GM12878 (cell line): ENCODE measurements around the gene HDAC9. TPM values are rescaled to one million over a fixed set of nuclear protein-coding genes. Genes with fewer than 3 reads are reported as not detected.

Experiments used
- ATAC-seq: fragments of 200-7000 bp; cut with Tn5 transposase; 3 replicates; pipeline ENCODE4 v1.9.1; 2020; ENCODE audit warnings: mild to moderate bottlenecking, moderate library complexity
- BruUV-seq: library from RNA; stranded (reverse); fragments of 400-500 nt; replicated peaks from 2 replicates; lab custom pipeline; 2021; lab: Mats Ljungman, UMichigan
- CTCF ChIA-PET: fragments of 300-600 bp; sonication (Branson Sonifier 250); formaldehyde crosslinking; extraction: SDS; loops from one replicate; lab custom pipeline; 2021; ENCODE audit warnings: inconsistent platforms; lab: Yijun Ruan, JAX
- POLR2A ChIA-PET: fragments of 350-600 bp; formaldehyde crosslinking; extraction: SDS; loops from one replicate; lab custom pipeline; 2021; ENCODE audit warnings: inconsistent platforms; lab: Charles Lee
- RAD21 ChIA-PET: fragments of 300-600 bp; sonication (Branson Sonifier 250); formaldehyde crosslinking; loops from one replicate; lab custom pipeline; 2023; ENCODE audit warnings: antibody characterized with exemption; ENCODE audit not compliant: unreplicated experiment; lab: Charles Lee
- SMC1A ChIA-PET: fragments of 300-600 bp; sonication (Branson Sonifier 250); formaldehyde crosslinking; loops from one replicate; lab custom pipeline; 2023; ENCODE audit not compliant: unreplicated experiment, uncharacterized antibody; lab: Charles Lee
- DNase-seq: peaks from one replicate; pipeline ENCODE4 v3.0.0-alpha.2; 2011; ENCODE audit warnings: low read depth, low spot score
- FAIRE-seq: peaks from 3 replicates; lab custom pipeline; 2011; peaks lifted over from hg19 to GRCh38; lab: Jason Lieb, UNC
- H2AFZ ChIP-seq: 2 replicates; pipeline ENCODE4 v1.6.0; 2011; ENCODE audit warnings: low read depth, low read length, control low read depth; ENCODE audit not compliant: control insufficient read depth
- H3K27ac ChIP-seq: 2 replicates; pipeline ENCODE4 v1.5.1; 2011; ENCODE audit warnings: control low read depth; ENCODE audit not compliant: control insufficient read depth, insufficient read depth
- H3K27me3 ChIP-seq, 2 experiments: replicated peaks in 1 of 2; 2 replicates each; pipeline versions ENCODE4 v1.6.0 to v1.6.1; 2011; ENCODE audit warnings: low read length in 1 of 2; ENCODE audit not compliant: control insufficient read depth in 2 of 2, insufficient read depth in 2 of 2
- H3K36me3 ChIP-seq, 2 experiments: 2 replicates each; pipeline ENCODE4 v1.5.1; 2011; ENCODE audit warnings: low read length in 1 of 2; ENCODE audit not compliant: control insufficient read depth in 2 of 2, insufficient read depth in 2 of 2
- H3K4me1 ChIP-seq: 2 replicates; pipeline ENCODE4 v1.6.1; 2011; ENCODE audit warnings: mild to moderate bottlenecking, low read length, moderate library complexity, mixed read lengths; ENCODE audit not compliant: control insufficient read depth, insufficient read depth
- H3K4me2 ChIP-seq: 2 replicates; pipeline ENCODE4 v1.6.0; 2011; ENCODE audit warnings: control low read depth; ENCODE audit not compliant: control insufficient read depth, insufficient read depth
- H3K4me3 ChIP-seq: fragments of 200-600 bp; sonication (generic); 2 replicates; pipeline ENCODE4 v1.5.1; 2016
- H3K79me2 ChIP-seq: 2 replicates; pipeline ENCODE4 v1.6.0; 2011; ENCODE audit warnings: low read length; ENCODE audit not compliant: control insufficient read depth, insufficient read depth
- H3K9ac ChIP-seq: 2 replicates; pipeline ENCODE4 v1.8.0; 2011; ENCODE audit warnings: low read length, control low read depth, mixed read lengths; ENCODE audit not compliant: control insufficient read depth, insufficient read depth
- H3K9me3 ChIP-seq: replicated peaks from 3 replicates; pipeline ENCODE4 v1.5.1; 2011; ENCODE audit warnings: mild to moderate bottlenecking, low read length; ENCODE audit not compliant: control insufficient read depth, insufficient read depth
- H4K20me1 ChIP-seq: 2 replicates; pipeline ENCODE4 v1.6.0; 2011; ENCODE audit not compliant: control insufficient read depth, insufficient read depth
- ASH2L ChIP-seq: fragments of 300-600, 200-600 bp; sonication (generic); IDR thresholded peaks from 2 replicates; pipeline ENCODE4 v1.6.1; 2017; ENCODE audit warnings: low read depth, mild to moderate bottlenecking, borderline replicate concordance
- CEBPB ChIP-seq, 2 experiments: fragments of 150-350 bp in 1 of 2; IDR thresholded peaks; 2 replicates each; pipeline ENCODE4 v1.6.1; 2012 to 2014; ENCODE audit warnings: low read depth in 2 of 2, low read length in 2 of 2, borderline replicate concordance in 1 of 2, inconsistent platforms in 1 of 2
- CHD1 ChIP-seq: IDR thresholded peaks from 2 replicates; pipeline ENCODE4 v1.6.1; 2012; ENCODE audit warnings: low read depth, low read length, improper control_type of control experiment
- CHD4 ChIP-seq: fragments of 200-600 bp; sonication (generic); IDR thresholded peaks from 2 replicates; pipeline ENCODE4 v1.6.1; 2016; ENCODE audit warnings: mild to moderate bottlenecking
- FOXM1 ChIP-seq: IDR thresholded peaks from 2 replicates; pipeline ENCODE4 v1.6.1; 2012; ENCODE audit warnings: low read depth, mild to moderate bottlenecking, inconsistent platforms, low read length, moderate library complexity
- IRF4 ChIP-seq: IDR thresholded peaks from 2 replicates; pipeline ENCODE4 v1.6.1; 2011; ENCODE audit warnings: low read depth, low read length
- KDM1A ChIP-seq: fragments of 200-600 bp; sonication (generic); IDR thresholded peaks from 2 replicates; pipeline ENCODE4 v1.6.1; 2016; ENCODE audit warnings: borderline replicate concordance
- NFIC ChIP-seq: IDR thresholded peaks from 2 replicates; pipeline ENCODE4 v1.6.1; 2012; ENCODE audit warnings: low read depth, mild to moderate bottlenecking, inconsistent platforms, low read length, moderate library complexity
- RAD51 ChIP-seq: fragments of 450-650 bp; IDR thresholded peaks from 2 replicates; pipeline ENCODE4 v1.6.1; 2016; ENCODE audit warnings: moderate library complexity, mild to moderate bottlenecking, inconsistent platforms
- RUNX3 ChIP-seq: IDR thresholded peaks from 2 replicates; pipeline ENCODE4 v1.6.1; 2012; ENCODE audit warnings: low read length, inconsistent platforms
- YY1 ChIP-seq: IDR thresholded peaks from 2 replicates; pipeline ENCODE4 v1.6.1; 2011; ENCODE audit warnings: low read depth, mild to moderate bottlenecking, low read length
- WGBS: methylation state at CpG from one replicate; pipeline ENCODE4 v1.1.6; 2016; ENCODE audit warnings: low lambda C conversion rate; ENCODE audit not compliant: insufficient replicate concordance, insufficient coverage; ENCODE audit errors: missing lambda C conversion rate; 5-methylcytosine and 5-hydroxymethylcytosine counted together
- in situ Hi-C: fragments of 300-500 bp; cut with MboI; formaldehyde crosslinking; loops from 9 replicates; pipeline ENCODE4 v1.14.3; 2018; ENCODE audit warnings: mixed read lengths
- intact Hi-C: fragments of 100-400 bp; cut with micrococcal nuclease; formaldehyde crosslinking; loops from one replicate; pipeline ENCODE4 v1.14.2; 2022; ENCODE audit not compliant: unreplicated experiment
- polyA plus RNA-seq, 11 experiments: library from polyadenylated mRNA; depleted of rRNA in 4 of 11; unstranded in 6 of 11; stranded (reverse) in 5 of 11; fragments of >200 nt; fragmentation: Nextera tagmentation in 4 of 11; fragmentation: Illumina TruSeq in 1 of 11; extraction: Ambion mirVana in 4 of 11; extraction: Trizol in 1 of 11; gene quantifications; 1 replicate in 1 of 11; 2 replicates in 10 of 11; pipeline versions ENCODE4 v1.2.1 to v1.2.3, GENCODE V29; 2011 to 2016; ENCODE audit warnings: inconsistent platforms in 2 of 11, missing spikeins in 2 of 11, low read depth in 1 of 11
- total RNA-seq, 4 experiments: library from RNA; depleted of rRNA in 3 of 4; stranded (reverse); fragments of >200 nt in 3 of 4; fragmentation: Illumina TruSeq in 1 of 4; extraction: Trizol in 1 of 4; gene quantifications; 2 replicates each; pipeline versions ENCODE4 v1.2.1 to v1.2.3, GENCODE V29; 2013 to 2021
- TF ChIP-seq, protein P1 (sequence below): fragments of 450-650 bp; formaldehyde crosslinking; IDR thresholded peaks from 2 replicates; pipeline ENCODE4 v1.4.0; 2020; ENCODE audit warnings: mild to moderate bottlenecking, moderate library complexity
- TF ChIP-seq, protein P2 (sequence below): fragments of 450-650 bp; IDR thresholded peaks from 2 replicates; pipeline ENCODE4 v1.6.1; 2014; ENCODE audit warnings: mild to moderate bottlenecking

The HDAC9 gene
- total and polyA plus RNA-seq, 10 of the 15 experiments (the other 5 are each of a cell fraction or from before 2014, with no cell fraction given), result 0.73 to 12.8 (median 0.92) TPM

DNA sequence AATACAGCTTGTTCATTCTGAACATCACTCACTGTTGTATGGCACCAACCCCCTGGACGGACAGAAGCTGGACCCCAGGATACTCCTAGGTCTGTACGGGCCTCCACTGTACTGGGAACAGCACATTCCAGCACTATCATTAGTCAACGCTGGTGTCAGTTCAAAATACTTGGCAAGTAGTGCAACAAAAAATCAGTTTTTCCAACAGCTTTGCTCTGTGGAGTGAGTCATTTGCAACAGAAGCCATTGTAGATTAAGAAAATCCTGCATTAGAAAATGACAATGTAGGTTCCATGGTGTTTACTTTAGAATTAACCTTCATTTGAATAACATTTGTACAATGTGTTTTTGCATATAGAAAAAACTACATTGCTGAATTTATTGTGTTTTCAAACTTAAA is 266.6 kb downstream of the HDAC9 start:
- H2AFZ ChIP-seq, result no peak overlapping the region
- CTCF ChIA-PET, result no interaction called here
- intact Hi-C loops (no loop called here), in situ Hi-C loops (no loop called here)
- SMC1A ChIA-PET, result interaction anchor here (1.3 kb wide), 1 partner anchor 9 kb away, joined by 6 read pairs; no protein-coding TSS in a partner anchor
- H3K4me1 ChIP-seq, result no peaks in the 10 kb centered on the region
- H3K4me3 ChIP-seq, result no peak overlapping the region
- RAD21 ChIA-PET, result no interaction called here
- H3K9ac ChIP-seq, result no peak overlapping the region
- H3K9me3 ChIP-seq, result no peaks in the 10 kb centered on the region
- H3K27me3 ChIP-seq, result no peaks in the 10 kb centered on the region
- POLR2A ChIA-PET, result no interaction called here
- TF ChIP-seq NFIC (no peak), IRF4 (no peak), ASH2L (no peak), CHD1 (no peak), RUNX3 (no peak), FOXM1 (no peak), RAD51 (no peak), KDM1A (no peak), CHD4 (no peak), YY1 (no peak), CEBPB (IDR thresholded peaks at IDR 0.05; ENCODE audit: borderline replicate concordance in 1 of 2, low read depth in 2 of 2, low read length in 2 of 2) (no peak)
- TF ChIP-seq, protein P1, sequence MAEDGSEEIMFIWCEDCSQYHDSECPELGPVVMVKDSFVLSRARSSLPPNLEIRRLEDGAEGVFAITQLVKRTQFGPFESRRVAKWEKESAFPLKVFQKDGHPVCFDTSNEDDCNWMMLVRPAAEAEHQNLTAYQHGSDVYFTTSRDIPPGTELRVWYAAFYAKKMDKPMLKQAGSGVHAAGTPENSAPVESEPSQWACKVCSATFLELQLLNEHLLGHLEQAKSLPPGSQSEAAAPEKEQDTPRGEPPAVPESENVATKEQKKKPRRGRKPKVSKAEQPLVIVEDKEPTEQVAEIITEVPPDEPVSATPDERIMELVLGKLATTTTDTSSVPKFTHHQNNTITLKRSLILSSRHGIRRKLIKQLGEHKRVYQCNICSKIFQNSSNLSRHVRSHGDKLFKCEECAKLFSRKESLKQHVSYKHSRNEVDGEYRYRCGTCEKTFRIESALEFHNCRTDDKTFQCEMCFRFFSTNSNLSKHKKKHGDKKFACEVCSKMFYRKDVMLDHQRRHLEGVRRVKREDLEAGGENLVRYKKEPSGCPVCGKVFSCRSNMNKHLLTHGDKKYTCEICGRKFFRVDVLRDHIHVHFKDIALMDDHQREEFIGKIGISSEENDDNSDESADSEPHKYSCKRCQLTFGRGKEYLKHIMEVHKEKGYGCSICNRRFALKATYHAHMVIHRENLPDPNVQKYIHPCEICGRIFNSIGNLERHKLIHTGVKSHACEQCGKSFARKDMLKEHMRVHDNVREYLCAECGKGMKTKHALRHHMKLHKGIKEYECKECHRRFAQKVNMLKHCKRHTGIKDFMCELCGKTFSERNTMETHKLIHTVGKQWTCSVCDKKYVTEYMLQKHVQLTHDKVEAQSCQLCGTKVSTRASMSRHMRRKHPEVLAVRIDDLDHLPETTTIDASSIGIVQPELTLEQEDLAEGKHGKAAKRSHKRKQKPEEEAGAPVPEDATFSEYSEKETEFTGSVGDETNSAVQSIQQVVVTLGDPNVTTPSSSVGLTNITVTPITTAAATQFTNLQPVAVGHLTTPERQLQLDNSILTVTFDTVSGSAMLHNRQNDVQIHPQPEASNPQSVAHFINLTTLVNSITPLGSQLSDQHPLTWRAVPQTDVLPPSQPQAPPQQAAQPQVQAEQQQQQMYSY (CRISPR knock-in tag), result no peak
- TF ChIP-seq, protein P2, sequence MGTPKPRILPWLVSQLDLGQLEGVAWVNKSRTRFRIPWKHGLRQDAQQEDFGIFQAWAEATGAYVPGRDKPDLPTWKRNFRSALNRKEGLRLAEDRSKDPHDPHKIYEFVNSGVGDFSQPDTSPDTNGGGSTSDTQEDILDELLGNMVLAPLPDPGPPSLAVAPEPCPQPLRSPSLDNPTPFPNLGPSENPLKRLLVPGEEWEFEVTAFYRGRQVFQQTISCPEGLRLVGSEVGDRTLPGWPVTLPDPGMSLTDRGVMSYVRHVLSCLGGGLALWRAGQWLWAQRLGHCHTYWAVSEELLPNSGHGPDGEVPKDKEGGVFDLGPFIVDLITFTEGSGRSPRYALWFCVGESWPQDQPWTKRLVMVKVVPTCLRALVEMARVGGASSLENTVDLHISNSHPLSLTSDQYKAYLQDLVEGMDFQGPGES, result no peak
- WGBS, result 43% methylated on average over 3 of the region's 3 CpGs
- no peak for ATAC-seq
- no peak overlapping the region for H3K4me2 ChIP-seq
- no peak overlapping the region for H3K27ac ChIP-seq
- H3K36me3 ChIP-seq, result no peaks in the 10 kb centered on the region
- H4K20me1 ChIP-seq, result no peaks in the 10 kb centered on the region
- no TSS peak for BruUV-seq
- H3K79me2 ChIP-seq, result no peaks in the 10 kb centered on the region
- FAIRE-seq, result no peak
- no peak for DNase-seq
